Retinal pigment epithelial cell (primary cell): ENCODE results near the gene MAN1C1.
A peak's percentile ranks its signal among the peaks of the same experiment; 100 is the strongest.

Experiments used
- DNase-seq: peaks from one replicate; pipeline ENCODE4 v3.0.0-alpha.2; 2010; ENCODE audit warnings: low read depth
- H3K4me3 ChIP-seq: 2 replicates; pipeline ENCODE4 v1.5.1; 2011; ENCODE audit warnings: mild to moderate bottlenecking, low read length, control low read depth, moderate library complexity
- TF ChIP-seq, protein P1 (sequence below): conservative IDR thresholded peaks from 2 replicates; pipeline ENCODE4 v1.5.1; 2011; ENCODE audit warnings: low read depth, low read length, control low read depth, inconsistent platforms

Gene MAN1C1

GRCh38 chr1:25685938-25686665, 69.5 kb downstream of the MAN1C1 start:
- H3K4me3 ChIP-seq: no peak overlapping the region
- no peak for DNase-seq
- TF ChIP-seq, protein P1, sequence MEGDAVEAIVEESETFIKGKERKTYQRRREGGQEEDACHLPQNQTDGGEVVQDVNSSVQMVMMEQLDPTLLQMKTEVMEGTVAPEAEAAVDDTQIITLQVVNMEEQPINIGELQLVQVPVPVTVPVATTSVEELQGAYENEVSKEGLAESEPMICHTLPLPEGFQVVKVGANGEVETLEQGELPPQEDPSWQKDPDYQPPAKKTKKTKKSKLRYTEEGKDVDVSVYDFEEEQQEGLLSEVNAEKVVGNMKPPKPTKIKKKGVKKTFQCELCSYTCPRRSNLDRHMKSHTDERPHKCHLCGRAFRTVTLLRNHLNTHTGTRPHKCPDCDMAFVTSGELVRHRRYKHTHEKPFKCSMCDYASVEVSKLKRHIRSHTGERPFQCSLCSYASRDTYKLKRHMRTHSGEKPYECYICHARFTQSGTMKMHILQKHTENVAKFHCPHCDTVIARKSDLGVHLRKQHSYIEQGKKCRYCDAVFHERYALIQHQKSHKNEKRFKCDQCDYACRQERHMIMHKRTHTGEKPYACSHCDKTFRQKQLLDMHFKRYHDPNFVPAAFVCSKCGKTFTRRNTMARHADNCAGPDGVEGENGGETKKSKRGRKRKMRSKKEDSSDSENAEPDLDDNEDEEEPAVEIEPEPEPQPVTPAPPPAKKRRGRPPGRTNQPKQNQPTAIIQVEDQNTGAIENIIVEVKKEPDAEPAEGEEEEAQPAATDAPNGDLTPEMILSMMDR: no peak

GRCh38 chr1:25687221-25688017, 70.8 kb downstream of the MAN1C1 start:
- TF ChIP-seq, protein P1: no peak
- no peak for DNase-seq
- no peak overlapping the region for H3K4me3 ChIP-seq

- peak; percentile 87 for DNase-seq
- TF ChIP-seq, protein P1: no peak
- H3K4me3 ChIP-seq: no peak overlapping the region
Measured at GRCh38 chr1:25688390-25689119, 72.0 kb downstream of the MAN1C1 start.

DNA sequence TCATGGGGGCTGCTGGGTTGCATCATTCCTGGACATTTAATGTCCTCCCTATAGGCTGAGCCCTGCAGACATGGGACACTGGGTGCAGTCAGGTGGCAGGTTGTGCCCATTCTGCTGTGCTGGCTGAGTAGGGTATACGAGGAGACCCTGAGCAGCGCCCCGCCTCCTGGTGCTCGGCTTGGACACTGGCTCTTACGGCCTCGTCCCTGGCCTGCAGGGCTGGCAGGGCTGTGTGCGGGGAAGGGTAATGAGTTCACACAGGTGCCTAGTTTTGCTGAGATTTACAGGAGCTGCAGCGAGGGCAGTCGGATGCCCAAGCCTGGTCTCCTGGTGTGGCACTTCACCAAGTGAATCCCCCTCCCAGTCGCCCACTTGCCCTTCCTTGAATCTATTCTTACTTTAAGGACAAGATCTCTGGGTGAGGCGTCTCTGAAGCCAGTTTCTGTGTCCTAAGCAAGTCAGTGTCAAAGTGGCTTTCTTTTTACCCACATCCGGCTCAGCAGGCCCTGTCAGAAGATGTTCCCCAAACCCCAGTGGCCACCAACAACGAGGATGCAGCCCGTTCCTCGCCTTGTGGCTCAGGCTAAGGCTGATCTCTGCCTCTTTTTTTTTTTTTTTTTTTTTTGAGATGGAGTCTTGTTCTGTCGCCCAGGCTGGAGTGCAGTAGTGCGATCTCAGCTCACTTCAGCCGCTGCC, 73.2 kb downstream of the MAN1C1 start:
- TF ChIP-seq, protein P1: no peak
- no peak overlapping the region for H3K4me3 ChIP-seq
- DNase-seq: no peak

DNA sequence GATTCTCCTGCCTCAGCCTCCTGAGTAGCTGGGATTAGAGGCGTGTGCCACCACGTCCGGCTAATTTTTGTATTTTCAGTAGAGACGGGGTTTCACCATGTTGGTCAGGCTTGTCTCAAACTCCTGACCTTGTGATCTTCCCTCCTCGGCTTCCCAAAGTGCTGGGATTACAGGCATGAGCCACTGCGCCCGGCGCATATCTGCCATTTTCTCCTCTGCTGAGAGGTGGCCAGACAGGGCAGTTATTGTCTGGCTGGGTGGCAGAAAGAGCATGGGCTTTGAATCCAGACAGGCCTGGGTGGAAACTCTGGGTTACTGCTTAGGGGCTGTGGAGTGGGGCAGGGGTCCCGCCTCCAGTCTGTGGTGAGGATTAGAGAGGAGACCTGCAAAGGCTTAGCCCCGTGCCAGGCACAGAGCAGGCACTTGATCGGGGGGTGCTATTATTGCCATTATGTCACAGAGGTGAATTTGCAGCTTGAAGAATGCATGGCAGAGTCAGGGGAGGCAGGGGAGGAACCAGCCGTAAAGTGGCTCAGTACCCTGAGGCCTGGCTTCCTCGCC, 73.9 kb downstream of the MAN1C1 start:
- TF ChIP-seq, protein P1: no peak
- peak; percentile 68 for DNase-seq
- H3K4me3 ChIP-seq: no peak overlapping the region

GRCh38 chr1:25691211-25691610, 74.6 kb downstream of the MAN1C1 start:
- TF ChIP-seq, protein P1: no peak
- no peak overlapping the region for H3K4me3 ChIP-seq
- DNase-seq: no peak
